Glomerular endothelial cell (primary cell): Measurements from ENCODE around the gene ARL8B. TPM values are rescaled to one million over a fixed set of nuclear protein-coding genes. Genes with fewer than 3 reads are reported as not detected.
A peak's percentile ranks its signal among the peaks of the same experiment; 100 is the strongest.

Source experiments
- DNase-seq: peaks from one replicate; pipeline ENCODE4 v3.0.0-alpha.2; 2011; ENCODE audit warnings: low read depth, low spot score; ENCODE audit errors: extremely low read depth
- total RNA-seq: library from RNA; depleted of rRNA; stranded (reverse); fragments of >200 nt; gene quantifications from 2 replicates; pipeline ENCODE4 v1.2.3, GENCODE V29; 2015

Gene ARL8B
- total RNA-seq, 1 donor from 2014 or later: 50.8 TPM

DNA sequence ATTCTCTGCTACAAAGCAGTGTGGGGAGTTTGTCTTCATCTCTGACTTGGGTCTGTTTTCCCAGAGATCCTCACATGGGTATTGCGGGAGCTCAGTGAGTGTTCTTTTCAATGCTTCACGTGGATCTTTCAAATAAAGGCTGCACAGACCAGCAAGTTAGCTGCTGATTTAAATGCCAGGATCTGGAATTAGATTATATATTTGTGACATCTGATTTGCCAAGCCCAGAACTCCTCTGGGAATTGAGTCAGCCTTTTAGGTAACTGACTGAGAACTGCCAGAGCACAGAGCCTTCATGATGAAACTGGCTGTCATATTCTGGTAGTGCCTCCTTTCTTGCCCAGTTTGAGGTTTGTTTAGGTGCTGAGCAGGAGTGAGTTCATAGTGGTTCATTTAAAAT, 80.1 kb downstream of the ARL8B start:
- DNase-seq: no peak

DNA sequence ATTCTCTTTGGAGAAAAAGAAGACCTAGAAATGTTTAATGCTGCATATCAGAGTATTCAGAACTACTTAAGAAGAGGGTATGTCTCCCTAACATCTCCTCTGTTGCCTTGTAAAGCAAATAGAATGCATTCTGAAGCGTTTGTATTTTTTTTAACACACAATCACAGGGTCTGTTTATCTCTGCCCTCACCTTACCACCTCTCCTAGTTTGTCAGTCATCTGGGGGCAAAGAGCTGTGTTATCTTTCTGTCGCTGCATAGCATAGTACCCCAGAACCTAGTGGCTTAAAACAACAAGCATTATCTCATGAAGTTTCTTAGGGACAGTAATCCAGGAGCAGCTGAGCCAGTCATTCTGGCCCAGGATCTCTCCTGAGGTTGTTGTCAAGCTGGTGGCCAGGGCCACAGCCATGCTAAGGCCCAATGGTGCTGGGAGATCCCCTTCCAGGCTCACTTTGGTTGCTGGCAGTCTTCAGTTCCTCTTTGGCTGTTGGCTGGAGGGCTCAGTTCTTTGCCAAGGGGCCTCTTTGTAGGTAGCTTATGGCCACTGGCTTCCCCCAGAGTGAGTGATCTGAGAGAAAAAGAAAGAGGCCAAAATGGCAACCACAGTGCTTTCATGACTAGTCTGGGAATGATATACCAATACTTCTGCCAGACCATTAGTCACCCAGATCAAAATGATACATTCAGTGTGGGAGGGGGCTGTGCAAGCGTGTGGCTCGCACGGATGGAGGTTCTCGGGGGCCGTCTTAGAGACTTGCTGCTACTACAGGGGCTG, 83.3 kb downstream of the ARL8B start:
- no peak for DNase-seq

DNA sequence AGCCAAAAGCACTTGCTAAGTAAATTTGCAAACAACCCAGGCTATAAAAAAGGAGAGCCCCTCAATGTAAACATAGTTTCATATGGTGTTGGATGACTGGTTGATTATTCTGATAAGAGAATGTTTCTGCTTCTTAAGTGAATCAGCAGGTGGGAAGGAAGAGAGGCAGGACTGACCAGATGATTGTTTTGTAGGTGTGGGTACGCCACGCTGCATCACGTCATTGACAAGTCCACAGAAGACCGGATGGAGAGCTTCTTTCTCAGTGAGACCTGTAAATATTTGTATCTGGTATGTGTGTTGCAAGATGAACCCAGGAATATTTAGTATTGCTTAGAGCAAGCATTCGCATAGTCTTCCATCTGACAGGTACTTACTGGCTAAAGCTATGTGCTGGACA, 88.8 kb downstream of the ARL8B start:
- no peak for DNase-seq

DNA sequence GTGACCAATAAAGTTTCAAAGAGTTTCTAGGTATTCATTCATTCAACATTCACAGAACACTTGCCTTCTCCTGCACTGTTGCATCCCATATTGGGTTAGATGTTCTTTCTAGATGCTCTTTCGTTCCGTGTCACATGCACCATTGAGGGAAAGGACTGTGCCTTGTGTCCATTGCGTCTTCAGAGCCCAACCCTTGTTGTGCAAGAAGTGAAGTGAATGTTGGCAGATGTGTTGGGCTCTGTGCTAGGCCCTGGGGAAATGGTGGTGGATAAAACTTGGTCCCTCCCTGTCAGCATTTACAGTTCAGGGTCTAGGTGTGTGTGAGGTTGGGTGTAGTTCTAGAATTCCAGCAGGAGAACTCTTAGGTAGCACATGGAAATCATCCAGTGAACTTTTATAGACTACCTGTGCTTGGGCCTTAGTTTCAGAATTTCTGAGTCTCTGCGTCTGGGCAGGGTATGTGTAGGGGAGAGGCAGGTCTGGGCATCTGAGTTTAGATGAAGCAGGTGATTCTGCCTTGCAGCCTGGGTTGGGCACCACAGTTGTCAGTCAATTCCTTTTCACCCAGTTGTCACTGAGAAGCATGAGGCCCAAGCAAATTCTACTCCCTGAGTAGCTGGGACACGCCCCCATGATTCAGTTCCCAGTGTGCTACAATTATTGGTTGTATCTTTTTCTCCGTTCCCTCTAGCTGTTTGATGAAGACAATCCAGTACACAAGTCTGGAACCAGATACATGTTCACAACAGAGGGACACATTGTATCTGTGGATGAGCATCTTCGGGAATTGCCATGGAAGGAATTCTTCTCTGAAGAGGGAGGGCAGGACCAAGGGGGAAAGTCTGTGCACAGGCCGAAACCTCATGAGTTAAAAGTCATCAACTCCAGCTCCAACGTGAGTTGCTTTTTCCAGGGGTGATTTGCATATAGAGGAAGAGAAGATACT, 90.8 kb downstream of the ARL8B start:
- DNase-seq: no peak

DNA sequence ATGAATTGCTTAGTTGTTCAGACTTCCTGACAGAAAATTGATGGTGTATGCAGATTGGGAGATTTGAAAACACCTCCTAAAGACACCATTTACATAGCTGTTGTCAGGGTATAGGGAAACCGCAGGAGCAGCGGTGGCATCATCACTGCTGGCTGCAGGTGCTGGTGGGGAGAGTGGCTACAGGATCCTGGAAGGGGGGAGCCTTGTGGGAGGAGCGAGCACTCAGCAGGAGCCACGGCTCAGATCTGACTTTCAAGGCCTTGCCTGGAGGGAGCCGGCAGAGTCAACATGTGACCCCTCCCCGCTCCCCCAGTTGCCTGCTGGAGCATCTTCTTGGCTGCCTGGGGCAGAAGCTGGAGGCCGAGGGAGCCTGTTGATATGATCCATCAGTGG, 91.5 kb downstream of the ARL8B start:
- DNase-seq: no peak

DNA sequence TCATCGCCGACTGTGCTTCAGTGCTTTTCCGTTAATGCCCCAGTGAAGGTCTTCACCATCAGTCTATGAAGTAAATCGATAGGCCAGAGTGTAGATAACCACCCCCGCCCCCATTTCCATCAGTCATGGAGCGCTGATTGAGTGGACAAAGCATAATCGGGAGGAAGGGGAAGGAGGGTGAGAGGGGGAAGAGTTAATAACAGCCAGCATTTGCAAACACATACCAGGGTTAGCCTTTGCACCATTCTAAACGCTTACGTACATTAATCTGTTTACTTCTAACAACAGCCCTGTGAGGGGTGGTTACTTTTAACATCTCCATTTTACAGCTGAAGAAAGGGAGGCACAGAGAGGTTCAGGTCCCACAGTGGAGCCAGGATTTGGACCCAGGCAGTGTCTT, 92.3 kb downstream of the ARL8B start:
- DNase-seq: no peak

DNA sequence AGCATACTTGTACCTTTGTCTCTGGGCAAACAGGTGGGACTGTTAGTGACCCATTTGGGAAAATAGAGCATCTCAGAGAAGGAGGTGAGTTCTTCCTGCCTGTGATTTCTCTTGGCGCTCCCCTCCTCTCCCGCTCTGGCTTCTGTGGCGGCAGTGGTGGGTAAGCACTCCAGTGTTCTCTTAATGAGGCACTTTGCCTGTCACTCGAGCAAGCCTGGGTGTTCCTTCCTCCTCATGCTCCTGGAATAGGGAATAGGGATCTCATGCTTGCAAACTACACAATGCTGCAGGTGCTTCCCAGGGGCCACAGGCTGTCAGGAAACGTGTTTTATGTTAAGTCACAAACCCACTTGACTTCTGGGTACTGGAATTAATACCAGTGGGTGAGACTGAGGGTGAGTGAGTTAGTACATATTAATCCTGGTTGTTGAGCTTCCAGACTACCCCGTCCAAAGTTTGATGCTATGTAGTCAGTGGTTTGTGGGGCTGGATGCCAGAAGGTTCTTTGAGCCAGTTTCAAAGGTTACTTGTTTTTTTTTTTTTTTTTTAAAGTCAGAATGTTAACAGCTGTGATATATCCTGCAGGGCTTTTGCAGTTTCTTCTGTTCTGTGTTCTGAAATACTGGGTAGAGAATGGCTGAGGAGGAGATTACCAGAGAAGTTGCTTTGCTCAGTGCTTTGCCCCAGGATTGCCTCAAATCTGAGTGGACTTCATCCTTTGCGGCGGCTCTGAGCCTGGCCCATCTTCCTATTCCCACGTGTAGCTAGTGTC, 95.9 kb downstream of the ARL8B start:
- DNase-seq: no peak

DNA sequence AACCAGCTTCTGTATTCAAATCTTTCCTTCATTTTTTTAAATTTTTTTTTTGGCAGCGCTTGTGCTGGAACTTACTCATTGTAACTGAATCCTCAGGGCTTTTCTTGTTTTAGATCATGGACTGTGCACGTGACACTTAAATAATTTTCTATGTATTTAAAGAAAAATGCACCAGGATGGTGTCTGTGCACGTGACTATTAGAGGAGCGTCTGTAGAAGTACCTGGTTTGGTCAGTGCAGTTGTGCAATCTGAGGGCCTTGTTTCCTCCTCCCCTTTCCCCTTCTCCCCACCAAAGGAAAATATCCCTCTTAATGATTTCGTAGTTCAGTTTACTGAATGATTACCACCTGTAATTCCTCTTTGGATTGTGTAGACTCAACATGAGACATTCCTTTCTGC, 96.7 kb downstream of the ARL8B start:
- no peak for DNase-seq

DNA sequence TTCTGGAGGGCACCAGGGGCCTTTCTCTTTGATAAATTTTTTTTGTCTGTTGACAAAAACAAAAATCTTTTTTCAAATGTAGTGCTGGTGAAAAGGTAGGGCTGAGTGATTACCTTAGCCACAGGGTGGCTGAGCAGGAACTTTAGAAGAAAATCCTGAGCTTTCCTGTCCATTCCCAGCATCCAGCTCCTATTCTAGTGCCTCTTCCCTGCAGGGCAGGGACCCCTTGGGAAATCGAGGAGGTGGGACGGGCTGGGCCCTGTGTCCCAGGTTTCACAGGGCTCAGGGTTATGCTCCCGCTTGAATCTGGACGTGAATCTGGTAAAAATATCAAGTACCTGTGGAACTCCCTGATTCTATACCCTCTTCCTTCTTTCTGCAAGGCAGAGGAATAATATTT, 97.1 kb downstream of the ARL8B start:
- DNase-seq: no peak

DNA sequence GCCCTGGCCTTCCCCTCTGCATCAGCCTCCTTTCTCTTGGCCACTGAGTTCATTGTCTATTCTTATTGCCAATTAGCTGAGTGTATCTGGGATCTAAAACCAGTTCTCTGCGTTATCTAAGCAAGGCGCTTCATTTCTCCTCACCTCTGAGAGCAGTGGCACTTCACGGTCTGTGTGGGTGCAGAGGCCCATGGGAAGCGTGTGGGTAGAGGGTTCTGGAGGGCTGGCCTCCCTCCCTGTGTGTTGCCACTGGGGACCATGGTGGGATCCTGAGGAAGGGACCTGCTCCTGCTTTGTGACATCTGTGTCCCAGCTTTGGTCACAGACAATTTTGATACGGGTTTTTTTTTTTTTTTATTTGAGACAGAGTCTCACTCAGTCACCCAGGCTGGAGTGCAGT, 98.1 kb downstream of the ARL8B start:
- DNase-seq: no peak

DNA sequence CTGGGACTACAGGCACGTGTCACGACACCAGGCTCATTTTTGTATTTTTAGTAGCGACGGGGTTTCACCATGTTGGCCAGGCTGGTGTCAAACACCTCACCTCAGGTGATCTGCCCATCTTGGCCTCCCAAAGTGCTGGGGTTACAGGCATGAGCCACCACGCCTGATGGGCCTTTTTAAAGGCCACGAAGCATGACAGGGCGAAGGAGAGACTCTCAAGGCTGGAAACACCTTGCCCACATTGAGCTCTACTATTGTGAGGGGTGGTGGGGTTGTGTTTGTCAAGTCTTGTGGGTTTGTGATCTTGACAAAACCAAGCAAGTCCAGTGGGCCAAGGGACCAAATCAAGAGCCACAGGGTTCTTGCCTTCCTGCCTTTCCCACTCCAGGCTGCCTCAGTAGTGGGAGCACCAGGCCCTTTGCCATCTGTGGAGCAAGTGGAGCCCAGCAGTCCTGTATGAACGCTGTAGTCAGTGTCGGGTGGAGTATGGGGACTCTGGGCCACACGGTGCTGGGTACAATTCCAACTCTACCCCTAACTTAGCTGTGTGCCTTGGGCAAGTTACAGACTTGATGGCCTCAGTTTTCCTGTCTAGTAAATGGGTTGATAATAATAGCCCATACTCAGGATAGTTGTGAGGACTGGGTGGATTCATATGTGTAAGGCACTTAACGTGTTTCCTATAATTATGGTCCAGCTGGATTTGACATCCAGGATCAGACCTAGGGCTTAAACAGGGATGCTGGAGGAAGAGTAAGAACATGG, 98.8 kb downstream of the ARL8B start:
- no peak for DNase-seq

DNA sequence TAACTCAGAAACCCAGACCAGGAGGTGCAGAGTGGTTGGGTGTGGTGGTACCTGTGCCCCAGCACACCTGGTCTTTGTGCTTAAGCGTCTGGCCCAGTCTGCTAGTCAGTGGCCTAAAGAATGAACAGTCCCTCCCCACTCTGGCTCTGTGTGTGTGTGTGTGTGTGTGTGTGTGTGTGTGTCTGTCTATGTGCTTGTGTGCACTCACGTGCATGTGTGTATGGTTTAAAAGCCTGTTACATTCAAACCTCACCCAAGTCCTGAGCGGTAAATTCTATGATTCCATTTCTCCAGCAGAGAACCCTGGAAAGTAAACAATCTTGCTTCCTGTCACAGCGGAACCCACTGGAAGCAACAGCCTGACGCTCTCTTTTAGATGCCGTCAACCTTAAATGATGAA, 99.6 kb downstream of the ARL8B start:
- DNase-seq: no peak

DNA sequence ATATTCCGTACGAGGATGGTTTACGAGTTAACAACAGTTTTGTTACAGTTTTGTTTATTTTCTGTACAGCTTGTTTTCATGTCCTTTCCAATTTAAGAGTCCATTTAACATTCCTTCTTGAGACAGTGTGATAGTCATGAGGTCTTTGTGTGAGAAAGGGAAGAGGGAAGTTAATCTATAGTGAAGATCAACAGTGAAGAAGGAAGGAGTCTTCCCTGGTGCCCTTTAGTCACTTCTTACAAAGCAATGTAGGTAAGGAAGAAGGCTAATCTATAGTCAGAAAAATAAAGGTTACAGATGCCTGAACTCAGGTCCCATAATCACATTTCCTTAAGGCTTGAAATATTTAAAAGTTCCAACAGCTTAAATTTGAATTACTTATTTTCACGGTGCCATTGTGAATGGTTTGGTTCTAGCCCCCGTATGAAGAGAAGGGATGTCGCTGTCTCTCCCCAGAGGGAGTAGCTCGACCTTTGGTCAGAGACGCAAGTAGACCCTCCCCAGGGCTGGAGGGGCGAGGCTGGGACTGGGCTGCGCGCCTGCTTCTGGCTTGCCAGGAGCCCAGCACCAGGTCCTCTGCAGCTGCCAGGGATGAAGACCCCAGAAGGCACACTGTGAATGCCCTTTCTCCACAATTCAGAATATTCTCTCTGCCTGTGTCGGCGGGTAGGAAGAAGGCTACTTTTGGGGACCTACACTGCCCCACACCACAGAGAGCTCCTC, 100.4 kb downstream of the ARL8B start:
- DNase-seq: no peak

DNA sequence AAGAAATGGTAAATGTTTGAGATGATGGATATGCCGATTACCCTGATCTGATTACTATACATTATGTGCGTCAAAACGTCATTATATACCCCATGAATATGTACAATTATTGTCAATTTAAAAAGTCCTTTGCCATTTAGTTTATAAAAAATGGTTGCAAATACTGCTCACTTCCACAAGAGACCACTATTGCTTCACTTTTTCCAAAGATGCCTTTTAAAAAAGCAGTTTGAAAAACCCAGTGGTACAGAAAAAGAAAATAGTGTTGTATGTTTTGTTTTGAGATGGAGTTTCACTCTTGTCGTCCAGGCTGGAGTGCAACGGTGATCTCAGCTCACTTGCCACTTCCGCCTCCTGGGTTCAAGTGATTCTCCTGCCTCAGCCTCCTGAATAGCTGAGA, 104.7 kb downstream of the ARL8B start:
- peak; percentile 10 for DNase-seq

DNA sequence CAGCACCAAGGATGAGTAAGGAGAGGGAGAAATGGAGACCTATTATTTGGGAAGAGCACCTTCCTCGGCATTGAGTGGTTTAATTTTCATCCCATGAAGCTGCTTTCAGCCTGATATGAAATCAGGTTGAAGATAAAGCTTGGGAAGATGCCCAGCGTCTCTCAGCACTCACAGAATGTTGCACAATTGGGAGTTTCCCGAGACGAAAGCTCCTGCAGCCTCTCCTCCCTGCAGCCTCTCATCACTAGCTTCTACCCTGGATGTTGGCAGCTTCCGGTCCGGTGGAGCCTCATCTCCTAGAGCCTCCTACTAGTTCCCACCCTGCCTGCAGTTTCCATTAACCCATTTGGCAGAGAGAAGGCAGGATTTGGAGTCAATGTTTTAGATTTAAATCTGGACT, 105.7 kb downstream of the ARL8B start:
- DNase-seq: no peak

DNA sequence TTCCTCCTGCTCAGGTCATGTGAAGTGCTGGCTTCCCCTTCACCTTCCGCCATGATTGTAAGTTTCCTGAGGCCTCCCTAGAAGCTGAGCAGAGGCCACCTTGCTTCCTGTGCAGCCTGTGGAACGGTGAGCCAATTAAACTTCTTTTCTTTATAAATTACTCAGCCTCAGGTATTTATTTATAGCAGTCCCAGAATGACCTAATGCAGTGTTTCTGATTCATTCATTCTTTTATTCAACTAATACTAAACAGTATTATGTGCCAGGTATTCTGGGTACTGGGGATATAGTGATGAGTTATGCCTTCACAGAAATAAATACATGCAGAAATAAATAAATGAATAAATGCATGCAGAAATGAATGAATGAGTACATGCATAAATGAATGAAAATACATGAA, 107.3 kb downstream of the ARL8B start:
- DNase-seq: no peak
